SK-N-SH treated with all-trans-retinoic acid at 6 μM for 48 hours (cell line): ENCODE data around the gene C11orf65.

Experiments
- CSDC2 ChIP-seq: fragments of 250-450 bp; sonication (Bioruptor Pico); IDR thresholded peaks from 2 replicates; pipeline ENCODE4 v1.5.0; 2020; ENCODE audit warnings: mild to moderate bottlenecking, moderate library complexity
- OSR1 ChIP-seq: fragments of 250-450 bp; sonication (Bioruptor Pico); IDR thresholded peaks from 2 replicates; pipeline ENCODE4 v1.8.0; 2022; ENCODE audit warnings: moderate library complexity, mild to moderate bottlenecking, inconsistent platforms
- RARB ChIP-seq: fragments of 250-450 bp; sonication (Bioruptor Pico); IDR thresholded peaks from 2 replicates; pipeline ENCODE4 v1.8.0; 2021; ENCODE audit warnings: mild to moderate bottlenecking, moderate library complexity
- TOX ChIP-seq: fragments of 250-450 bp; sonication (Bioruptor Pico); IDR thresholded peaks from 2 replicates; pipeline ENCODE4 v1.8.0; 2021; ENCODE audit warnings: mild to moderate bottlenecking, moderate library complexity, borderline replicate concordance
- ZFP3 ChIP-seq: fragments of 250-450 bp; sonication (Bioruptor Pico); IDR thresholded peaks from 2 replicates; pipeline ENCODE4 v1.5.0; 2020; ENCODE audit warnings: mild to moderate bottlenecking, moderate library complexity
- ZNF565 ChIP-seq: fragments of 450-650 bp; formaldehyde crosslinking; conservative IDR thresholded peaks from 2 replicates; pipeline ENCODE4 v1.5.0; 2020; ENCODE audit warnings: low read depth, mild to moderate bottlenecking, moderate library complexity
- ZNF8 ChIP-seq: fragments of 450-650 bp; formaldehyde crosslinking; IDR thresholded peaks from 2 replicates; pipeline ENCODE4 v1.5.0; 2020; ENCODE audit warnings: mild to moderate bottlenecking, moderate library complexity
- TF ChIP-seq, protein P1 (sequence below): fragments of 250-450 bp; sonication (Bioruptor Pico); IDR thresholded peaks from 2 replicates; pipeline ENCODE4 v1.8.0; 2020; ENCODE audit warnings: mild to moderate bottlenecking, moderate library complexity, borderline replicate concordance
- TF ChIP-seq, protein P2 (sequence below): fragments of 250-450 bp; sonication (Bioruptor Pico); IDR thresholded peaks from 2 replicates; pipeline ENCODE4 v1.5.1; 2020; ENCODE audit warnings: low read depth, mild to moderate bottlenecking, moderate library complexity
- TF ChIP-seq, protein P3 (sequence below): fragments of 250-450 bp; sonication (Bioruptor Pico); IDR thresholded peaks from 2 replicates; pipeline ENCODE4 v1.5.0; 2020; ENCODE audit warnings: mild to moderate bottlenecking, moderate library complexity

- TF ChIP-seq RARB (CRISPR knock-in tag) (no peak), CSDC2 (CRISPR knock-in tag) (no peak), ZFP3 (CRISPR knock-in tag) (no peak), TOX (CRISPR knock-in tag) (no peak), OSR1 (CRISPR knock-in tag) (no peak), ZNF565 (CRISPR knock-in tag) (no peak), ZNF8 (CRISPR knock-in tag) (no peak)
- TF ChIP-seq, protein P1, sequence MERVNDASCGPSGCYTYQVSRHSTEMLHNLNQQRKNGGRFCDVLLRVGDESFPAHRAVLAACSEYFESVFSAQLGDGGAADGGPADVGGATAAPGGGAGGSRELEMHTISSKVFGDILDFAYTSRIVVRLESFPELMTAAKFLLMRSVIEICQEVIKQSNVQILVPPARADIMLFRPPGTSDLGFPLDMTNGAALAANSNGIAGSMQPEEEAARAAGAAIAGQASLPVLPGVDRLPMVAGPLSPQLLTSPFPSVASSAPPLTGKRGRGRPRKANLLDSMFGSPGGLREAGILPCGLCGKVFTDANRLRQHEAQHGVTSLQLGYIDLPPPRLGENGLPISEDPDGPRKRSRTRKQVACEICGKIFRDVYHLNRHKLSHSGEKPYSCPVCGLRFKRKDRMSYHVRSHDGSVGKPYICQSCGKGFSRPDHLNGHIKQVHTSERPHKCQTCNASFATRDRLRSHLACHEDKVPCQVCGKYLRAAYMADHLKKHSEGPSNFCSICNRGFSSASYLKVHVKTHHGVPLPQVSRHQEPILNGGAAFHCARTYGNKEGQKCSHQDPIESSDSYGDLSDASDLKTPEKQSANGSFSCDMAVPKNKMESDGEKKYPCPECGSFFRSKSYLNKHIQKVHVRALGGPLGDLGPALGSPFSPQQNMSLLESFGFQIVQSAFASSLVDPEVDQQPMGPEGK (CRISPR knock-in tag) = no peak
- TF ChIP-seq, protein P2, sequence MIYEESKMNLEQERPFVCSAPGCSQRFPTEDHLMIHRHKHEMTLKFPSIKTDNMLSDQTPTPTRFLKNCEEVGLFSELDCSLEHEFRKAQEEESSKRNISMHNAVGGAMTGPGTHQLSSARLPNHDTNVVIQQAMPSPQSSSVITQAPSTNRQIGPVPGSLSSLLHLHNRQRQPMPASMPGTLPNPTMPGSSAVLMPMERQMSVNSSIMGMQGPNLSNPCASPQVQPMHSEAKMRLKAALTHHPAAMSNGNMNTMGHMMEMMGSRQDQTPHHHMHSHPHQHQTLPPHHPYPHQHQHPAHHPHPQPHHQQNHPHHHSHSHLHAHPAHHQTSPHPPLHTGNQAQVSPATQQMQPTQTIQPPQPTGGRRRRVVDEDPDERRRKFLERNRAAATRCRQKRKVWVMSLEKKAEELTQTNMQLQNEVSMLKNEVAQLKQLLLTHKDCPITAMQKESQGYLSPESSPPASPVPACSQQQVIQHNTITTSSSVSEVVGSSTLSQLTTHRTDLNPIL (CRISPR knock-in tag) = no peak
- TF ChIP-seq, protein P3, sequence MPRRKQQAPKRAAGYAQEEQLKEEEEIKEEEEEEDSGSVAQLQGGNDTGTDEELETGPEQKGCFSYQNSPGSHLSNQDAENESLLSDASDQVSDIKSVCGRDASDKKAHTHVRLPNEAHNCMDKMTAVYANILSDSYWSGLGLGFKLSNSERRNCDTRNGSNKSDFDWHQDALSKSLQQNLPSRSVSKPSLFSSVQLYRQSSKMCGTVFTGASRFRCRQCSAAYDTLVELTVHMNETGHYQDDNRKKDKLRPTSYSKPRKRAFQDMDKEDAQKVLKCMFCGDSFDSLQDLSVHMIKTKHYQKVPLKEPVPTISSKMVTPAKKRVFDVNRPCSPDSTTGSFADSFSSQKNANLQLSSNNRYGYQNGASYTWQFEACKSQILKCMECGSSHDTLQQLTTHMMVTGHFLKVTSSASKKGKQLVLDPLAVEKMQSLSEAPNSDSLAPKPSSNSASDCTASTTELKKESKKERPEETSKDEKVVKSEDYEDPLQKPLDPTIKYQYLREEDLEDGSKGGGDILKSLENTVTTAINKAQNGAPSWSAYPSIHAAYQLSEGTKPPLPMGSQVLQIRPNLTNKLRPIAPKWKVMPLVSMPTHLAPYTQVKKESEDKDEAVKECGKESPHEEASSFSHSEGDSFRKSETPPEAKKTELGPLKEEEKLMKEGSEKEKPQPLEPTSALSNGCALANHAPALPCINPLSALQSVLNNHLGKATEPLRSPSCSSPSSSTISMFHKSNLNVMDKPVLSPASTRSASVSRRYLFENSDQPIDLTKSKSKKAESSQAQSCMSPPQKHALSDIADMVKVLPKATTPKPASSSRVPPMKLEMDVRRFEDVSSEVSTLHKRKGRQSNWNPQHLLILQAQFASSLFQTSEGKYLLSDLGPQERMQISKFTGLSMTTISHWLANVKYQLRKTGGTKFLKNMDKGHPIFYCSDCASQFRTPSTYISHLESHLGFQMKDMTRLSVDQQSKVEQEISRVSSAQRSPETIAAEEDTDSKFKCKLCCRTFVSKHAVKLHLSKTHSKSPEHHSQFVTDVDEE (CRISPR knock-in tag) = no peak
These were observed 75.0 kb downstream of the C11orf65 start for GRCh38 chr11:108392353-108392752.
